ENCODE measurements around the gene NBPF26.
"Not testable (repeated sequence)": the region's sequence is repeated elsewhere in the genome, so short reads cannot be mapped to it uniquely, and the experiment has no call there.

- not testable (repeated sequence) for TF ChIP-seq CTCF (tag by site-specific recombination; IDR thresholded peaks at IDR 0.05); ZNF677 (tag by site-specific recombination; IDR thresholded peaks at IDR 0.05); ZNF138 (tag by site-specific recombination; IDR thresholded peaks at IDR 0.05; ENCODE audit: borderline replicate concordance); ZNF843 (tag by site-specific recombination; IDR thresholded peaks at IDR 0.05); ZBTB26 (tag by site-specific recombination; optimal IDR thresholded peaks at IDR 0.05)
Measured at GRCh38 chr1:120685622-120686021, 38.1 kb upstream of the NBPF26 start.

Measured in HEK293 (cell line).